Measurements from ENCODE around the gene MAST3.

- TF ChIP-seq, protein P1, sequence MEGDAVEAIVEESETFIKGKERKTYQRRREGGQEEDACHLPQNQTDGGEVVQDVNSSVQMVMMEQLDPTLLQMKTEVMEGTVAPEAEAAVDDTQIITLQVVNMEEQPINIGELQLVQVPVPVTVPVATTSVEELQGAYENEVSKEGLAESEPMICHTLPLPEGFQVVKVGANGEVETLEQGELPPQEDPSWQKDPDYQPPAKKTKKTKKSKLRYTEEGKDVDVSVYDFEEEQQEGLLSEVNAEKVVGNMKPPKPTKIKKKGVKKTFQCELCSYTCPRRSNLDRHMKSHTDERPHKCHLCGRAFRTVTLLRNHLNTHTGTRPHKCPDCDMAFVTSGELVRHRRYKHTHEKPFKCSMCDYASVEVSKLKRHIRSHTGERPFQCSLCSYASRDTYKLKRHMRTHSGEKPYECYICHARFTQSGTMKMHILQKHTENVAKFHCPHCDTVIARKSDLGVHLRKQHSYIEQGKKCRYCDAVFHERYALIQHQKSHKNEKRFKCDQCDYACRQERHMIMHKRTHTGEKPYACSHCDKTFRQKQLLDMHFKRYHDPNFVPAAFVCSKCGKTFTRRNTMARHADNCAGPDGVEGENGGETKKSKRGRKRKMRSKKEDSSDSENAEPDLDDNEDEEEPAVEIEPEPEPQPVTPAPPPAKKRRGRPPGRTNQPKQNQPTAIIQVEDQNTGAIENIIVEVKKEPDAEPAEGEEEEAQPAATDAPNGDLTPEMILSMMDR (conservative IDR thresholded peaks at IDR 0.05): no peak
- no peak for TF ChIP-seq ZFX (IDR thresholded peaks at IDR 0.05)
Observed at GRCh38 chr19:18065173-18065495, 32.4 kb upstream of the MAST3 start.
